Natural killer cell (primary cell): ENCODE results near the gene RNF6. TPM values are rescaled to one million over a fixed set of nuclear protein-coding genes. Genes with fewer than 3 reads are reported as not detected.

Experiments used
- ATAC-seq, 3 donors: fragments of 150-1000 bp in 2 of 3; fragments of 200-7000 bp in 1 of 3; cut with Tn5 transposase; 1 replicate in 1 of 3; 2 replicates in 2 of 3; pipeline ENCODE4 v1.10.0; 2021; ENCODE audit warnings: mild to moderate bottlenecking in 2 of 3, moderate library complexity in 2 of 3
- DNase-seq, 2 donors: peaks; one replicate each; pipeline versions ENCODE4 v3.0.0 to v3.0.0-alpha.2; 2013 to 2021; ENCODE audit warnings: mixed read lengths in 1 of 2
- H3K27ac ChIP-seq: one replicate; pipeline ENCODE4 v1.5.1; 2013; ENCODE audit warnings: mild to moderate bottlenecking, low read length
- H3K27me3 ChIP-seq: one replicate; pipeline ENCODE4 v1.6.1; 2013; ENCODE audit warnings: low read length; ENCODE audit not compliant: control insufficient read depth, insufficient read depth
- H3K36me3 ChIP-seq: one replicate; pipeline ENCODE4 v1.6.1; 2013; ENCODE audit warnings: low read length; ENCODE audit not compliant: control insufficient read depth, insufficient read depth
- H3K4me1 ChIP-seq: one replicate; pipeline ENCODE4 v1.6.1; 2013; ENCODE audit warnings: low read length; ENCODE audit not compliant: control insufficient read depth, insufficient read depth
- H3K4me3 ChIP-seq: one replicate; pipeline ENCODE4 v1.5.1; 2013; ENCODE audit warnings: low read length
- H3K9me3 ChIP-seq: one replicate; pipeline ENCODE4 v1.6.1; 2013; ENCODE audit warnings: low read length; ENCODE audit not compliant: control insufficient read depth, insufficient read depth
- H3K27ac Mint-ChIP-seq, 2 donors: one replicate each; pipeline ENCODE4 v1.8.0; 2022; ENCODE audit warnings: mild to moderate bottlenecking in 2 of 2, mixed read lengths in 2 of 2, moderate library complexity in 1 of 2
- H3K27me3 Mint-ChIP-seq, 2 donors: one replicate each; pipeline ENCODE4 v1.8.0; 2022; ENCODE audit warnings: low read depth in 2 of 2, mixed read lengths in 2 of 2
- H3K36me3 Mint-ChIP-seq: one replicate; pipeline ENCODE4 v1.8.0; 2022; ENCODE audit warnings: mixed read lengths
- H3K4me1 Mint-ChIP-seq, 2 donors: one replicate each; pipeline ENCODE4 v1.8.0; 2022; ENCODE audit warnings: mixed read lengths in 2 of 2
- H3K4me3 Mint-ChIP-seq: one replicate; pipeline ENCODE4 v1.8.0; 2022; ENCODE audit warnings: mild to moderate bottlenecking, moderate library complexity, mixed read lengths
- H3K9me3 Mint-ChIP-seq, 2 donors: one replicate each; pipeline ENCODE4 v1.8.0; 2022; ENCODE audit warnings: mixed read lengths in 2 of 2
- WGBS: methylation state at CpG from one replicate; pipeline ENCODE4 v1.1.7; 2013; ENCODE audit warnings: missing lambda C conversion rate; ENCODE audit not compliant: insufficient coverage; 5-methylcytosine and 5-hydroxymethylcytosine counted together
- intact Hi-C: fragments of 100-400 bp; cut with micrococcal nuclease; formaldehyde crosslinking; loops from one replicate; pipeline ENCODE4 v1.14.2; 2022
- total RNA-seq, 4 donors: library from RNA; stranded (reverse); fragments of 120-200 nt in 1 of 4; gene quantifications; one replicate each; pipeline versions ENCODE4 v1.2.3 to v1.2.4, GENCODE V29; 2013 to 2022
- TF ChIP-seq, protein P1 (sequence below): fragments of 200-600 bp; IDR thresholded peaks from one replicate; pipeline ENCODE4 v1.8.0; 2022; ENCODE audit warnings: antibody characterized with exemption

RNF6 gene
- total RNA-seq, 3 donors from 2014 or later (not counting 1 experiment from before 2014, with no cell fraction given) = 49.8 to 62.3 (median 52.6) TPM

DNA sequence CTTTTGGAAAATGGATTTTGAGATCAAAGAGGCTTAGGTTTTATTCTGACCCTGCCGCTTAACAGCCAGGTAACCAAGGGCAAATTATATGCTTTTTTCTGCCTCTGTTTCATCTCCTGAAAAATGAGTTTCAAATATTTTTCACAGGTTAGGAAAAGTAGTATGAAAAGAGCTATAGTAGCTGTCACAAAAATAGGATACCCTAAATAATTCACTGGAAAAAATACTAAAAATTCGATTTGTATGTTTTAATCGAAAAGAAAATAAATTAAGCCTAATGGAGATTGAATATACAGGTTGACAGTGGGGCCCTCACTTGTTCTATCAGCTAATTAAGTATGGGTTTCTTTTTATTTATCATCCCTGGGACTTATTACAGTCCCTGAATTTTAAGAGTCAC is 58.3 kb downstream of the RNF6 start:
- Histone ChIP-seq H3K27me3 (no peaks in the 10 kb centered on the region), H3K36me3 (no peaks in the 10 kb centered on the region), H3K4me1 (no peaks in the 10 kb centered on the region), H3K9me3 (no peaks in the 10 kb centered on the region), H3K4me3 (no peak overlapping the region), H3K27ac (no peak overlapping the region)
- ATAC-seq (no peak), DNase-seq (no peak)
- 96% methylated on average over 2 of the region's 3 CpGs for WGBS
- Mint-ChIP-seq H3K27ac (no peak overlapping the region), H3K9me3 (no peaks in the 10 kb centered on the region), H3K27me3 (peaks cover 0 to 6% of the 10 kb centered on the region in 2 donors), H3K36me3 (no peaks in the 10 kb centered on the region), H3K4me1 (no peaks in the 10 kb centered on the region), H3K4me3 (no peak overlapping the region)
- TF ChIP-seq, protein P1, sequence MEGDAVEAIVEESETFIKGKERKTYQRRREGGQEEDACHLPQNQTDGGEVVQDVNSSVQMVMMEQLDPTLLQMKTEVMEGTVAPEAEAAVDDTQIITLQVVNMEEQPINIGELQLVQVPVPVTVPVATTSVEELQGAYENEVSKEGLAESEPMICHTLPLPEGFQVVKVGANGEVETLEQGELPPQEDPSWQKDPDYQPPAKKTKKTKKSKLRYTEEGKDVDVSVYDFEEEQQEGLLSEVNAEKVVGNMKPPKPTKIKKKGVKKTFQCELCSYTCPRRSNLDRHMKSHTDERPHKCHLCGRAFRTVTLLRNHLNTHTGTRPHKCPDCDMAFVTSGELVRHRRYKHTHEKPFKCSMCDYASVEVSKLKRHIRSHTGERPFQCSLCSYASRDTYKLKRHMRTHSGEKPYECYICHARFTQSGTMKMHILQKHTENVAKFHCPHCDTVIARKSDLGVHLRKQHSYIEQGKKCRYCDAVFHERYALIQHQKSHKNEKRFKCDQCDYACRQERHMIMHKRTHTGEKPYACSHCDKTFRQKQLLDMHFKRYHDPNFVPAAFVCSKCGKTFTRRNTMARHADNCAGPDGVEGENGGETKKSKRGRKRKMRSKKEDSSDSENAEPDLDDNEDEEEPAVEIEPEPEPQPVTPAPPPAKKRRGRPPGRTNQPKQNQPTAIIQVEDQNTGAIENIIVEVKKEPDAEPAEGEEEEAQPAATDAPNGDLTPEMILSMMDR = no peak
- intact Hi-C loops = no loop called here

Other genes starting within 250 kb of the RNF6 start
- under 1 TPM in 1 of 3 donors, not detected in 2; 0.11 TPM for gene SHISA2, start 170.3 kb downstream of the RNF6 start, total RNA-seq
- 10 to 100 TPM in 2 of 3 donors, 1 to 10 TPM in 1; 10.0 to 13.1 (median 10.9) TPM for gene CDK8, start 31.8 kb upstream of the RNF6 start, total RNA-seq